Measurements from ENCODE around the gene RARRES1. TPM values are rescaled to one million over a fixed set of nuclear protein-coding genes. Genes with fewer than 3 reads are reported as not detected.

Gene RARRES1
- total RNA-seq, 6 experiments from 2014 or later = 1.8 to 9.2 (median 7.0) TPM

- no peaks in the 10 kb centered on the region for H3K9me3 ChIP-seq
- no peaks in the 10 kb centered on the region for H3K36me3 ChIP-seq
- DNase-seq (no peak), ATAC-seq (no peak)
- no peak overlapping the region for H3K4me3 ChIP-seq
- 67% methylated on average over 6 of the region's 7 CpGs for WGBS (ENCODE audit: insufficient coverage, low coverage, low lambda C conversion rate, missing lambda C conversion rate)
- H3K27me3 ChIP-seq = no peaks in the 10 kb centered on the region
- peaks cover 0 to 5% (median 0%) of the 10 kb centered on the region in 4 donors for H3K4me1 ChIP-seq
- no peak for TF ChIP-seq CTCF (IDR thresholded peaks at IDR 0.05)
- TF ChIP-seq POLR2A (IDR thresholded peaks at IDR 0.05) = no peak
- H3K27ac ChIP-seq = no peak overlapping the region
- intact Hi-C loops (cut with DNase I) = loop anchor here in 1 of 2 donors (10.0 kb wide), 1 partner anchor 49 kb away; no protein-coding TSS in a partner anchor
Observed at GRCh38 chr3:158735296-158736033, 3.2 kb upstream of the RARRES1 start.

GRCh38 chr3:158733656-158734055 lies 1.4 kb upstream of the RARRES1 start:
- TF ChIP-seq CTCF (IDR thresholded peaks at IDR 0.05) (no peak), POLR2A (IDR thresholded peaks at IDR 0.05) (no peak)
- Histone ChIP-seq H3K4me1 (peaks cover 0 to 5% (median 0%) of the 10 kb centered on the region in 4 donors), H3K4me3 (no peak overlapping the region), H3K36me3 (no peaks in the 10 kb centered on the region), H3K9me3 (no peaks in the 10 kb centered on the region), H3K27ac (no peak overlapping the region), H3K27me3 (no peaks in the 10 kb centered on the region)
- intact Hi-C loops (cut with DNase I) = loop anchor here in 1 of 2 donors (10.0 kb wide), 1 partner anchor 51 kb away; no protein-coding TSS in a partner anchor
- ATAC-seq = no peak
- WGBS (ENCODE audit: insufficient coverage, low coverage, low lambda C conversion rate, missing lambda C conversion rate) = 64% methylated on average over 2 of the region's 3 CpGs
- DNase-seq = no peak

GRCh38 chr3:158732856-158733200 lies 571 bp upstream of the RARRES1 start:
- Histone ChIP-seq H3K4me1 (peaks cover 0 to 5% (median 0%) of the 10 kb centered on the region in 4 donors), H3K36me3 (no peaks in the 10 kb centered on the region), H3K27me3 (no peaks in the 10 kb centered on the region), H3K4me3 (peak overlapping the region; percentile 65 to 75 (median 70)), H3K9me3 (no peaks in the 10 kb centered on the region), H3K27ac (no peak overlapping the region)
- DNase-seq (peak in 1 of 3 donors; percentile 57), ATAC-seq (peak in 1 of 4 donors; percentile 5)
- no peak for TF ChIP-seq POLR2A (IDR thresholded peaks at IDR 0.05)
- no peak for TF ChIP-seq CTCF (IDR thresholded peaks at IDR 0.05)
- intact Hi-C loops (cut with DNase I) = loop anchor here in 1 of 2 donors (10.0 kb wide), 1 partner anchor 52 kb away; no protein-coding TSS in a partner anchor
- 75% methylated on average over 2 of the region's 15 CpGs for WGBS (ENCODE audit: insufficient coverage, low coverage, low lambda C conversion rate, missing lambda C conversion rate)

- H3K27ac ChIP-seq = peak overlapping the region in 1 of 3 donors; percentile 10
Observed at GRCh38 chr3:158731486-158731885, 771 bp downstream of the RARRES1 start.

More at GRCh38 chr3:158731486-158731885, 771 bp downstream of the RARRES1 start:
- peaks cover 0 to 6% (median 2%) of the 10 kb centered on the region in 4 donors for H3K4me1 ChIP-seq
- DNase-seq = no peak
- H3K9me3 ChIP-seq = no peaks in the 10 kb centered on the region
- H3K27me3 ChIP-seq = no peaks in the 10 kb centered on the region
- TF ChIP-seq CTCF (IDR thresholded peaks at IDR 0.05) = no peak
- TF ChIP-seq POLR2A (IDR thresholded peaks at IDR 0.05) = no peak
- 66% methylated on average over 4 of the region's 14 CpGs for WGBS (ENCODE audit: insufficient coverage, low coverage, low lambda C conversion rate, missing lambda C conversion rate)
- H3K4me3 ChIP-seq = peak overlapping the region; percentile 65 to 75 (median 70)
- intact Hi-C loops (cut with DNase I) = loop anchor here in 1 of 2 donors (10.0 kb wide), 1 partner anchor 53 kb away; no protein-coding TSS in a partner anchor
- ATAC-seq = no peak
- no peaks in the 10 kb centered on the region for H3K36me3 ChIP-seq
